ENCODE data around the gene IL6ST. TPM values are rescaled to one million over a fixed set of nuclear protein-coding genes. Genes with fewer than 3 reads are reported as not detected.

IL6ST gene
- total and polyA plus RNA-seq, 2 experiments from 2014 or later: 219 to 503 TPM

DNA sequence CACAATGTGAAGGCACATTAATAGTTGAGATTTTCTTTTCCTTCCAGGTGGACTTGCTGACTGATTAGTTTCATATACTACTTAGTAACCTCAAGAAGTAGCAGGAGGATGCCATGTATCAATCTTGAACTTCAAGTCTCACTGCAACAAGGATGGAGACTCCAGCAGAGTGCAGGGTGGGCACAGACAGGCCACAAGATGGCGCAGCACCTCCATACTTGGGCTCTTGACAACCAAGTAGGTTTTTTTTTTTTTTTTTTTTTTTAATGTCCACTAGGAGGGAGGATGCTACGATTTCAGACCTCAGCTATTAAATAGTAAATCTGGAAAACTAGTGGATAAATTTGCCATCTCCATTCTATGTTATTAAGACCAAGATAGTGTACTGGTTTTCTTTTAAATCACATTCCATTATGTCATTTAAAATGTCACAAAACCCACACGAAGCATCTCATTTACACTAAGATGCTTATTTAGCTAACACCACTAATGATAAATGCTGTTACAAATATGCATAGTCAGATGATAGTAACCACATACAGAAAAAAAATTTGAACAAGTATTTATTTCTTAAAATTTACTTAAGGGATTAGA lies 58.6 kb downstream of the IL6ST start:
- H3K4me3 ChIP-seq: no peak overlapping the region
- H3K4me2 ChIP-seq: no peak overlapping the region
- no peak overlapping the region for H3K27ac ChIP-seq
- DNase-seq (ENCODE audit: low spot score): peak; percentile 89
- H3K79me2 ChIP-seq: no peaks in the 10 kb centered on the region
- H3K36me3 ChIP-seq (replicated peaks; ENCODE audit: insufficient read depth, low read depth): no peaks in the 10 kb centered on the region
- H2AFZ ChIP-seq: no peak overlapping the region
- H3K27me3 ChIP-seq: no peaks in the 10 kb centered on the region
- no peaks in the 10 kb centered on the region for H4K20me1 ChIP-seq (ENCODE audit: insufficient read depth, poor library complexity, severe bottlenecking)
- H3K9me2 ChIP-seq (replicated peaks; ENCODE audit: insufficient read depth): no peaks in the 10 kb centered on the region
- no peaks in the 10 kb centered on the region for H3K9me3 ChIP-seq (ENCODE audit: low read depth)
- H3K4me1 ChIP-seq (ENCODE audit: insufficient read depth): peaks cover 19% of the 10 kb centered on the region
- 26% methylated on average over 3 of the region's 3 CpGs for WGBS (ENCODE audit: low lambda C conversion rate, missing lambda C conversion rate)
- no peak for TF ChIP-seq EZH2phosphoT487 (IDR thresholded peaks at IDR 0.05; ENCODE audit: low read depth, severe bottlenecking, unreplicated experiment)
- TF ChIP-seq EZH2 (IDR thresholded peaks at IDR 0.05; ENCODE audit: borderline replicate concordance): no peak
- TF ChIP-seq, protein P1, sequence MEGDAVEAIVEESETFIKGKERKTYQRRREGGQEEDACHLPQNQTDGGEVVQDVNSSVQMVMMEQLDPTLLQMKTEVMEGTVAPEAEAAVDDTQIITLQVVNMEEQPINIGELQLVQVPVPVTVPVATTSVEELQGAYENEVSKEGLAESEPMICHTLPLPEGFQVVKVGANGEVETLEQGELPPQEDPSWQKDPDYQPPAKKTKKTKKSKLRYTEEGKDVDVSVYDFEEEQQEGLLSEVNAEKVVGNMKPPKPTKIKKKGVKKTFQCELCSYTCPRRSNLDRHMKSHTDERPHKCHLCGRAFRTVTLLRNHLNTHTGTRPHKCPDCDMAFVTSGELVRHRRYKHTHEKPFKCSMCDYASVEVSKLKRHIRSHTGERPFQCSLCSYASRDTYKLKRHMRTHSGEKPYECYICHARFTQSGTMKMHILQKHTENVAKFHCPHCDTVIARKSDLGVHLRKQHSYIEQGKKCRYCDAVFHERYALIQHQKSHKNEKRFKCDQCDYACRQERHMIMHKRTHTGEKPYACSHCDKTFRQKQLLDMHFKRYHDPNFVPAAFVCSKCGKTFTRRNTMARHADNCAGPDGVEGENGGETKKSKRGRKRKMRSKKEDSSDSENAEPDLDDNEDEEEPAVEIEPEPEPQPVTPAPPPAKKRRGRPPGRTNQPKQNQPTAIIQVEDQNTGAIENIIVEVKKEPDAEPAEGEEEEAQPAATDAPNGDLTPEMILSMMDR (IDR thresholded peaks at IDR 0.05; ENCODE audit: poor library complexity): peak; percentile 86

DNA sequence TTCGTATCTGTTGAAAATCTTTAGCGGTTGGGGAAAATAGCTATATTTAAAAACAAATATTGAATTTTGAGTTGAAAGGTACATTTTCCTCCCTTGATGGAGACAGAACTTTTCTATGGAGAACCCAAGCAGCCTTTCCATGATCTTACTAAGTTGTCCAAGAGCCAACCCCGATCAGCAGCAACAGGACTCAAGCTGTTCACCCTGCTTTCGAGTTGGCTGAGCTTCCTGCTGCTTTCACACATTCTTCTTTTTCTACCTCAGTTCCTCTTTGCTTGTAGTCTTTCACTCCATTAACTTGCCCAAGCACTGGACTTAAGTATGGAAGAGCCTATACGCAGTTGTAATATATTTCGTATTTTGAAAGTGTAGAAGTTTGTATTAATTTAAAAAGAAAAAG lies 59.4 kb downstream of the IL6ST start:
- peak overlapping the region; percentile 81 for H3K27ac ChIP-seq
- no peak overlapping the region for H3K4me3 ChIP-seq
- no peaks in the 10 kb centered on the region for H3K79me2 ChIP-seq
- no peaks in the 10 kb centered on the region for H3K9me3 ChIP-seq (ENCODE audit: low read depth)
- H4K20me1 ChIP-seq (ENCODE audit: insufficient read depth, poor library complexity, severe bottlenecking): no peaks in the 10 kb centered on the region
- DNase-seq (ENCODE audit: low spot score): no peak
- H3K4me2 ChIP-seq: no peak overlapping the region
- no peaks in the 10 kb centered on the region for H3K27me3 ChIP-seq
- no peak for TF ChIP-seq EZH2phosphoT487 (IDR thresholded peaks at IDR 0.05; ENCODE audit: low read depth, severe bottlenecking, unreplicated experiment)
- TF ChIP-seq, protein P1 (IDR thresholded peaks at IDR 0.05; ENCODE audit: poor library complexity): no peak
- no peak for TF ChIP-seq EZH2 (IDR thresholded peaks at IDR 0.05; ENCODE audit: borderline replicate concordance)
- no peak overlapping the region for H2AFZ ChIP-seq
- peaks cover 19% of the 10 kb centered on the region for H3K4me1 ChIP-seq (ENCODE audit: insufficient read depth)
- H3K9me2 ChIP-seq (replicated peaks; ENCODE audit: insufficient read depth): no peaks in the 10 kb centered on the region
- 99% methylated on average over 6 of the region's 6 CpGs for WGBS (ENCODE audit: low lambda C conversion rate, missing lambda C conversion rate)
- H3K36me3 ChIP-seq (replicated peaks; ENCODE audit: insufficient read depth, low read depth): no peaks in the 10 kb centered on the region

DNA sequence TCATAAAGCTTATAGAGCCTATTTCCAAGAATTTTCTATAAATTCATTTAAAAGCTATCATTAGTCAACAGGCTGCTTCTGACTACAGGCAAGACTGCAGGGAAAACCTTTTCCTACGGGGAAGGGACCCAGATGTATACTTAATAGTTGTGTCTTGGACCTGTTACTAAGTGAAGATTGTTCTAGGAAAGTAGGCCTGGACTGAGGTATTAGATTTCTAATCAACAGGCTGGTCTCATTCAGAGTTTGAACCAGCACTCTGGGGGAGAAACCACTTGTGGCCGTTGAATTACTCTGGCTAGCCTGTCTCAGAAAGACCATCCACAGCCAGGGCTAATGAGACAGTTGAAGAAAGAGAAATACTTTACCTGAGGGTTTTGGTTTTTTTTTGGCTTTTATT lies 60.0 kb downstream of the IL6ST start:
- no peaks in the 10 kb centered on the region for H3K9me2 ChIP-seq (replicated peaks; ENCODE audit: insufficient read depth)
- H2AFZ ChIP-seq: no peak overlapping the region
- no peak overlapping the region for H3K4me3 ChIP-seq
- 68% methylated on average over 2 of the region's 2 CpGs for WGBS (ENCODE audit: low lambda C conversion rate, missing lambda C conversion rate)
- DNase-seq (ENCODE audit: low spot score): no peak
- H3K79me2 ChIP-seq: no peaks in the 10 kb centered on the region
- H3K4me1 ChIP-seq (ENCODE audit: insufficient read depth): peaks cover 19% of the 10 kb centered on the region
- H4K20me1 ChIP-seq (ENCODE audit: insufficient read depth, poor library complexity, severe bottlenecking): no peaks in the 10 kb centered on the region
- no peaks in the 10 kb centered on the region for H3K36me3 ChIP-seq (replicated peaks; ENCODE audit: insufficient read depth, low read depth)
- no peaks in the 10 kb centered on the region for H3K27me3 ChIP-seq
- H3K27ac ChIP-seq: peak overlapping the region; percentile 81
- TF ChIP-seq EZH2phosphoT487 (IDR thresholded peaks at IDR 0.05; ENCODE audit: low read depth, severe bottlenecking, unreplicated experiment): no peak
- TF ChIP-seq, protein P1 (IDR thresholded peaks at IDR 0.05; ENCODE audit: poor library complexity): no peak
- TF ChIP-seq EZH2 (IDR thresholded peaks at IDR 0.05; ENCODE audit: borderline replicate concordance): no peak
- peak overlapping the region; percentile 9 for H3K4me2 ChIP-seq
- no peaks in the 10 kb centered on the region for H3K9me3 ChIP-seq (ENCODE audit: low read depth)
